K562 (cell line): ENCODE measurements around the gene FIGNL1.

Experiments used
- BCL6 ChIP-seq: fragments of 250-450 bp; sonication (Bioruptor Pico); IDR thresholded peaks from 2 replicates; pipeline ENCODE4 v1.4.0; 2020
- CHCHD3 ChIP-seq: fragments of 250-450 bp; sonication (Bioruptor Pico); IDR thresholded peaks from 2 replicates; pipeline ENCODE4 v2.1.2; 2022; ENCODE audit warnings: mild to moderate bottlenecking
- CTCF ChIP-seq, 3 experiments: IDR thresholded peaks in 2 of 3; conservative IDR thresholded peaks in 1 of 3; 2 replicates each; pipeline ENCODE4 v1.5.1; 2011 to 2012; ENCODE audit warnings: low read length in 3 of 3, mild to moderate bottlenecking in 3 of 3, control low read depth in 2 of 3, improper control_type of control experiment in 1 of 3, inconsistent platforms in 1 of 3, low read depth in 1 of 3, mixed read lengths in 1 of 3, moderate library complexity in 1 of 3; ENCODE audit not compliant: insufficient read depth in 2 of 3
- FOXM1 ChIP-seq, 2 experiments: fragments of 450-650 bp in 1 of 2; sonication (generic) in 1 of 2; formaldehyde crosslinking in 1 of 2; IDR thresholded peaks; 2 replicates each; pipeline versions ENCODE4 v1.6.1 to v1.9.0; 2017 to 2022; ENCODE audit warnings: low read depth in 2 of 2, mild to moderate bottlenecking in 2 of 2, missing genetic modification reagents in 1 of 2, moderate library complexity in 1 of 2
- NONO ChIP-seq, 2 experiments: fragments of 200-400 bp in 1 of 2; fragments of 450-650 bp in 1 of 2; formaldehyde crosslinking in 1 of 2; IDR thresholded peaks; 2 replicates each; pipeline ENCODE4 v1.6.1; 2017; ENCODE audit warnings: low read depth in 2 of 2, mild to moderate bottlenecking in 2 of 2, moderate library complexity in 2 of 2, low read length in 1 of 2
- NR4A1 ChIP-seq, 2 experiments: fragments of 250-450 bp in 1 of 2; fragments of 450-650 bp in 1 of 2; sonication (Bioruptor Pico) in 1 of 2; IDR thresholded peaks; 2 replicates each; pipeline versions ENCODE4 v1.4.0 to v1.6.1; 2016 to 2020; ENCODE audit warnings: mild to moderate bottlenecking in 2 of 2, missing compliant biosample characterization in 1 of 2, missing genetic modification characterization in 1 of 2, moderate library complexity in 1 of 2
- RFX5 ChIP-seq: IDR thresholded peaks from 2 replicates; pipeline ENCODE4 v1.6.1; 2011; ENCODE audit warnings: low read depth, mild to moderate bottlenecking, improper control_type of control experiment, low read length
- ZC3H11A ChIP-seq: IDR thresholded peaks from 2 replicates; pipeline ENCODE4 v1.6.1; 2012; ENCODE audit warnings: low read depth, low read length, improper control_type of control experiment
- ZNF780A ChIP-seq: fragments of 250-450 bp; sonication (Bioruptor Pico); IDR thresholded peaks from 2 replicates; pipeline ENCODE4 v1.5.0; 2021; ENCODE audit warnings: mild to moderate bottlenecking

- TF ChIP-seq FOXM1 (IDR thresholded peaks at IDR 0.05; ENCODE audit: low read depth) = no peak
- no peak for TF ChIP-seq FOXM1 (CRISPR knock-in tag; IDR thresholded peaks at IDR 0.05; ENCODE audit: low read depth)
- TF ChIP-seq RFX5 = no peak
- TF ChIP-seq NONO (IDR thresholded peaks at IDR 0.05; ENCODE audit: low read depth in 2 of 2, low read length in 1 of 2) = no peak
- TF ChIP-seq CTCF (IDR thresholded peaks at IDR 0.05 in 2 of 3, conservative IDR thresholded peaks at IDR 0.05 in 1 of 3; ENCODE audit: insufficient read depth in 2 of 3, low read depth in 1 of 3, low read length in 3 of 3) = no peak
- no peak for TF ChIP-seq ZC3H11A
- no peak for TF ChIP-seq CHCHD3
- no peak for TF ChIP-seq BCL6 (CRISPR knock-in tag)
- no peak for TF ChIP-seq ZNF780A (CRISPR knock-in tag)
- TF ChIP-seq NR4A1 (CRISPR knock-in tag; IDR thresholded peaks at IDR 0.05) = no peak
- no peak for TF ChIP-seq NR4A1 (tag; IDR thresholded peaks at IDR 0.05)
Measured at GRCh38 chr7:50477640-50478039, 27.5 kb upstream of the FIGNL1 start.
